Measurements from ENCODE around the gene GTF2F2.

GTF2F2 gene

GRCh38 chr13:45207319-45207718, 87.0 kb downstream of the GTF2F2 start:
- no peak overlapping the region for H3K27ac ChIP-seq
- TF ChIP-seq, protein P1, sequence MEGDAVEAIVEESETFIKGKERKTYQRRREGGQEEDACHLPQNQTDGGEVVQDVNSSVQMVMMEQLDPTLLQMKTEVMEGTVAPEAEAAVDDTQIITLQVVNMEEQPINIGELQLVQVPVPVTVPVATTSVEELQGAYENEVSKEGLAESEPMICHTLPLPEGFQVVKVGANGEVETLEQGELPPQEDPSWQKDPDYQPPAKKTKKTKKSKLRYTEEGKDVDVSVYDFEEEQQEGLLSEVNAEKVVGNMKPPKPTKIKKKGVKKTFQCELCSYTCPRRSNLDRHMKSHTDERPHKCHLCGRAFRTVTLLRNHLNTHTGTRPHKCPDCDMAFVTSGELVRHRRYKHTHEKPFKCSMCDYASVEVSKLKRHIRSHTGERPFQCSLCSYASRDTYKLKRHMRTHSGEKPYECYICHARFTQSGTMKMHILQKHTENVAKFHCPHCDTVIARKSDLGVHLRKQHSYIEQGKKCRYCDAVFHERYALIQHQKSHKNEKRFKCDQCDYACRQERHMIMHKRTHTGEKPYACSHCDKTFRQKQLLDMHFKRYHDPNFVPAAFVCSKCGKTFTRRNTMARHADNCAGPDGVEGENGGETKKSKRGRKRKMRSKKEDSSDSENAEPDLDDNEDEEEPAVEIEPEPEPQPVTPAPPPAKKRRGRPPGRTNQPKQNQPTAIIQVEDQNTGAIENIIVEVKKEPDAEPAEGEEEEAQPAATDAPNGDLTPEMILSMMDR (conservative IDR thresholded peaks at IDR 0.05): no peak
- no peak for TF ChIP-seq ZFX (IDR thresholded peaks at IDR 0.05)

- no peak for TF ChIP-seq ZFX (IDR thresholded peaks at IDR 0.05)
- H3K27ac ChIP-seq: no peak overlapping the region
Measured at GRCh38 chr13:45208132-45208531, 87.8 kb downstream of the GTF2F2 start.

- no peak overlapping the region for H3K27ac ChIP-seq
- TF ChIP-seq ZFX (IDR thresholded peaks at IDR 0.05): no peak
Measured at GRCh38 chr13:45209229-45209628, 88.9 kb downstream of the GTF2F2 start.

DNA sequence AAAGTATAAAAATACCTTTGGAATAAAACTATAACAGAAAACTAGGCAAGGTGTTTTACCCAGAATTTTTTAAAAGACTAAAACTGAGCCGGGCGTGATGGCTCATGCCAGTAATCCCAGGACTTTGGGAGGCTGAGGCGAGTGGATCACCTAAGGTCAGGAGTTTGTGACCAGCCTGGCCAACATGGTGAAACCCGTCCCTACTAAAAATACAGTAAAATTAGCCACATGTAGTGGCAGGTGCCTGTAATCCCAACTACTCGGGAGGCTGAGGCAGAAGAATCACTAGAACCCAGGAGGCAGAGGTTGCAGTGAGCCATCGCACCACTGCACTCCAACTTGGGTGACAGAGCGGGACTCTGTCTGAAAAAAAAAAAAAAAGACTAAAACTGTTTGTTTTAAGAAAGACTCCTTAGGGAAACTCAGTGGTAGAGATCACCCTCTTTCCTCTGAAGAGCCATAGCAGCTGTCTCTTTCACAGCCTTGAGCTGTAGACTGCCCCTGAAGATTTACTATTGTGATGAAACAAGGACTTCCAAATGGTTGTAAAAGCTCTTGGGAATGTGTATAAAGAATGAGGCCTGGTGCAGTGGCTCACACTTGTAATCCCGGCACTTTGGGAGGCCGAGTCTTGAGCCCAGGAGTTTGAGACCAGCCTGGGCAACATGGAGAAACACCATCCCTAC, 95.2 kb downstream of the GTF2F2 start:
- TF ChIP-seq, protein P1 (conservative IDR thresholded peaks at IDR 0.05): no peak
- no peak for TF ChIP-seq ZFX (IDR thresholded peaks at IDR 0.05)
- no peak overlapping the region for H3K27ac ChIP-seq

DNA sequence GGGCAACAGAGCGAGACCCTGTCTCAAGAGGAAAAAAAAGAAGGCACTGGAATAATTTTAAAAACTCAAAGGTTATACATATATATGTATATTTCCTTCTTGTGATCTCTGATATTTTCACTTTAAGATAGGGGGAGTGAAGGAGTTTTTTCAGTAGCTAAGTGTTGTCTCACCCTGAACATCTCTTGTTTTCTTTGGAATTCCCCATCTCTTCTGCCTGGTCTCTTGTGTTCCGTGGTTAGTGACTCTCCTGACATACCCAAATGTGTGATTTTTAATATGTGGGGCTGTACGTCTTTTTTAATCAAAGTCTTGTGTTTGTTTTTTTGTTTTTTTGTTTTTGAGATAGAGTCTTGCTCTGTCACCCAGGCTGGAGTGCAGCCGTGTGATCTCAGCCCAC, 95.9 kb downstream of the GTF2F2 start:
- no peak overlapping the region for H3K27ac ChIP-seq
- TF ChIP-seq ZFX (IDR thresholded peaks at IDR 0.05): no peak
- TF ChIP-seq, protein P1 (conservative IDR thresholded peaks at IDR 0.05): no peak

- no peak overlapping the region for H3K27ac ChIP-seq
- TF ChIP-seq, protein P1 (conservative IDR thresholded peaks at IDR 0.05): no peak
- no peak for TF ChIP-seq ZFX (IDR thresholded peaks at IDR 0.05)
Measured at GRCh38 chr13:45218689-45219088, 98.4 kb downstream of the GTF2F2 start.

GRCh38 chr13:45219123-45219891, 99.0 kb downstream of the GTF2F2 start:
- TF ChIP-seq ZFX (IDR thresholded peaks at IDR 0.05): no peak
- TF ChIP-seq, protein P1 (conservative IDR thresholded peaks at IDR 0.05): no peak
- no peak overlapping the region for H3K27ac ChIP-seq

- no peak overlapping the region for H3K27ac ChIP-seq
Measured at GRCh38 chr13:45219938-45220375, 99.6 kb downstream of the GTF2F2 start.

More at GRCh38 chr13:45219938-45220375, 99.6 kb downstream of the GTF2F2 start:
- no peak for TF ChIP-seq ZFX (IDR thresholded peaks at IDR 0.05)
- TF ChIP-seq, protein P1 (conservative IDR thresholded peaks at IDR 0.05): no peak

All from C4-2B (cell line).